GM19035 (cell line): ENCODE data around the gene TBC1D22A.
"Not testable (repeated sequence)": the region's sequence is repeated elsewhere in the genome, so short reads cannot be mapped to it uniquely, and the experiment has no call there.

ENCODE experiments used
- ATAC-seq: cut with Tn5 transposase; IDR thresholded peaks from one replicate; pipeline ENCODE4 v1.9.1; 2021; ENCODE audit not compliant: unreplicated experiment

The TBC1D22A gene

GRCh38 chr22:47039356-47039755 is 276.9 kb downstream of the TBC1D22A start:
- ATAC-seq: no peak

DNA sequence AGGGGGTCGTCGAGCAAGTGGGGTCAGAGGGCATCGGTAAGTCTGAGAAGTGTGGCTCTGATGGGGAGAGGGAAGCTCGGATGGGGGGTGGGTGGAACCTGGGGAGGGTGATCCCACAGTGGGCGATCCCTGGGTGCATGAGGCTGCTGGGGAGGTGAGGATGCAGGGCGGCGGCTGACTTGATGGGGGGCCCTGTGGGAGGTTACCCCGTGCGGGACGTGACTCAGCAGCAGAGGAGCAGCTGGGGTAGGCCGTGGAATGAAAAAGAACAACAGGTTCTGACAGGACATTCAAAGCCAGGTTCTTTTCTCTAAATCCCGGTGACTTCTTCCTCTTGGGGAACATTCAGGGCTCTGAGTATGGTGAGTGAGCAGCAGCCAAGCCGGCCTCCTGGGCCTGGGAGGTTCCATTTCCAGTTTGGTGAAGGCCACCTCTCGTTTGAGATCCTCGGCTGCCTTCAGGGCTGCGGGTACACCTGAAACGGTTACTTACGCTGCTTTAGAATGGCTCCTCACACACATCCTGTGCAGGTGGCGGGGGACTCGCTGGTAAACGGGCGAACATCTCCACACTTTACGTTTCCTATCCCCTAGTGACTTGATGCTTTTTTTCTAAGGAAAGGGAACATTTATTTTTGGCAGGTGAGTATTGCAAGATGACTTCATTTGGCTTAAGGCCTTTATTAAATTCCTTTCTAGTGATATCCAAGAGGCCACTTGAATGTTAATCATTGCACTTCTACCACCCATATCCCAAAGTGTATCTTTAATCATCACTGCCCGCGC is 278.2 kb downstream of the TBC1D22A start:
- ATAC-seq: no peak

- ATAC-seq: no peak
These were observed 279.0 kb downstream of the TBC1D22A start for GRCh38 chr22:47041271-47042115.

GRCh38 chr22:47042116-47042825 is 279.8 kb downstream of the TBC1D22A start:
- no peak for ATAC-seq

DNA sequence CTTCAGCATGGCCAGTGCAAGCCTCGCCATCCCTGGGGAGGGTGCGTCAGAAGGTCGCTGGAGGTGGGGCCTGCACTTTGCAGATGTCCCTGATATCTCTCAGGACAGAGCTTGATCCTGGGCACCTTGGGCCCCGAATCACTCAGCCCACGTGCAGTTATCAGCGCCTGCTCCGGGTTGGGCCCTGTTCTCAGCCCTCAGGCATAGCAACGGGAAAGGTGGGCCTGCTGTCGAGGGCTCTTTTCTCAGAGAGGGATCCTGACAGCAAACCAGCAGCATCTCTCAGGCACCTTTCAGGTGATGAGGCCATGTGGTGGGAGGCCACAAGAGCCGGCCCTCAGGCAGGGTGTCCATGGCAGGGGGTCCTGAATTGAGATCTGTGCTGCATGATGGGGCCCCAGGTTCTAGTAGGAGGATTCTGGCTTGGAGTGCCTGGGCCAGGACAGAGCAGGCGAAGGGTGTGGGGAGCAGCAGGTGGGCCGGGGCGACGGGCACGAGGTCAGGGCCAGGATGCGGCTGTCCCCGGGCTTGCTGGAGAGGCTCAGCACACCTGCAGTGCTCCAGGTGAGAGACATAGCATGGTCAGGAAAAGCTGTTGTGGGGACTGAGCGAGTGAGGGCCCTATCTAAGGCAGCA is 280.5 kb downstream of the TBC1D22A start:
- ATAC-seq: no peak

DNA sequence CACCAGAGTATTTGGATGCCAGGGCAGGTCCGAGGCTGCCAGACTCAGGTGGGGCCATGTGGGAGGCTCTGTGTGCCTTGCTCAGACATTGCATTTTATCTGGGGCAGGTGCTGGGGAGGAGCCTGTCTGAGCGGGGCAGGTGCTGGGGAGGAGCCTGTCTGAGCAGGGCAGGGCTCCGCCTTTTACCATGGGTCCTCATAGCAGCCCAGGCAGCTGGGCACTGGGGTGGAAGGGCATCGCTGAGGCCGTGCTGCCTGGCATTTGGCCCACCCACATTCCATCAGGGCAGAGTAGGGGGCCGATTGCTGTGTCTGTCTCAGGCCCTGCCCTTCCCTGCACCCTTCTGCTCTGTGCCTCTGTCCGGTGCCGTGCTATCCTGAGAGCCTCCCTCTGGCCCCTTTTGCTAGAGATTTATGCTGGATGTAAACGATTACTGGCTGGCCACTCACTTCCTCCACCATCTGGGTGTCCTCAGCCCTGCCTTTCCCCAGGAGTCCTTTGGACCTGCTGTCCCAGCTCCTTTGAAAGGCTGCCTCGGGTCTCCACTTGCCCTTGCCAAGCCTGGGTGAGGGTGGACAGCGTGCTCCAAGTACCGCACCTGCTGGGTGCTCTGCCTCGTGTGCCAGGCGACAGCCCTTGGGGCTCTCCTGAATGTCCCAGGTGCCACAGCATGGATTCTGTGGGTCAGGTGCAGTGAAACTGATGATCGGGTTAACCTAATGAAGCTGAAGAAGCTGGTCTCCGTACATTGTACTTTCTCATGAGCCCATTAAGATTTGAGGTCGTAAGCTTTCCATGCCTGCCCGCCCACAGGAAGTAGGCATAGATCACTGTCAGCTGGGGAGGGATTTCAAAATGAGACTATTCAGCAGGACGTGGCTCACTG is 281.6 kb downstream of the TBC1D22A start:
- no peak for ATAC-seq

GRCh38 chr22:47044722-47045535 is 282.5 kb downstream of the TBC1D22A start:
- no peak for ATAC-seq

DNA sequence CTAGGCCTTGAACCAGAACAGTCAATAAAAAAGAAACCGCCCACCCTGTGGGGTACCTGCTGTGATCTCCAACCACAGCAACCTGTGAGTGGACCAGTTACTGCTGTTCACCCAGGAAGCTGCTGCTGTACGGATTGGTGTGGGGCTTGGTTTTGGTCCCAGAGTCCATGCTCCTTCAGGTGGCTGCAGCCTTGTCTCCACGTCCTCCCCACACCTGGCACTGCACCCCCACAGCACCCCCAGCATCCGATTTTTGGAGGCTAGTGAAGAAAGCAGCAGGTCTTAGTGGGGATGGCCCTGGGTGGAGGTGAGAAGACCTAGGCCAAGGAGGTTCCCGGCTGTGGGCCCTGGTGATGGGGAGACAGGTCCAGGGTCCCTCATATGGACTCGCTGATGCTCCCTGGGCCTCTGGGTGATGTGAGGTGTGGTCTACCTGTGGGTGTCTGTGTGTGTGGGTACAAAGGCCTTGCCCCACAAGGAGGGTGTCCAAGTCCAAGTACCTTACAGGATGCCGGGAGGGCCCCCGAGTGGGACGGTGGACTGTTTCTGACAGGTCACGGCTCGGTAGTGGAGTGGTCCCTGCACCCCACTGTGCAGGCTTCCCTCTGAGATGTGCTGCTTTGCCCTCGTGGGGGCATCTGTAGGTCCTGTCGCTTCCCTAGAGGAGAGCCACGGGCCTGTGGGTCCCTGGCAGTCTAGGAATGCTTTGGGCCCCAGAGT is 283.4 kb downstream of the TBC1D22A start:
- no peak for ATAC-seq

- ATAC-seq: no peak
These were observed 284.1 kb downstream of the TBC1D22A start for GRCh38 chr22:47046411-47047065.

- ATAC-seq: no peak
These were observed 285.1 kb downstream of the TBC1D22A start for GRCh38 chr22:47047321-47048122.

GRCh38 chr22:47048123-47049077 is 285.9 kb downstream of the TBC1D22A start:
- ATAC-seq: no peak

DNA sequence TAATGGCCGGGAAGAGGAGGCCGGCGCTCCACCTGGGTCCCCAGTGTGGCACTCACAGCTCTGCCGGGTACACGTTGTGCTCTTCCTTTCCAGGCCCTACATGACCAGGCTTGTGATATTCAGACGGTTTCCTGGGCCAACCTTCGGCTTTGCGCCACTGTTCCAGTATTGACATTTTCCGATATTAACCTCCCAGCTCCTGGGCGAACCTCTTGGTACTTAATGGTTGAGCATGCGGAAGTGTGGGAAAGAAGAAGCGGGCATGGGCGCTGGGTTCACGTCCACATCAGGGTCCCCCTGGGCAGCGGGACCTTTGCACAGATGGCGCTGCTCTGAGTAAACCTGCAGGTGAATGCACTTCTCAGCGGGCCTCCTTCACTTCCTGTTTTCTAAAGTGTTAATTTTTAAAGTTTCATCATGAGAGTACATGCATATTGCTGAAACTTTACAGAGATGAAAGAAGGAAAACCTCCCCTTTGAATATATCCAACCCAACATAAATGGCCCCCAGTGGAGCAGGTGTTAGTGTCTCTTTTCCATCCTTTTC is 286.7 kb downstream of the TBC1D22A start:
- ATAC-seq: no peak

DNA sequence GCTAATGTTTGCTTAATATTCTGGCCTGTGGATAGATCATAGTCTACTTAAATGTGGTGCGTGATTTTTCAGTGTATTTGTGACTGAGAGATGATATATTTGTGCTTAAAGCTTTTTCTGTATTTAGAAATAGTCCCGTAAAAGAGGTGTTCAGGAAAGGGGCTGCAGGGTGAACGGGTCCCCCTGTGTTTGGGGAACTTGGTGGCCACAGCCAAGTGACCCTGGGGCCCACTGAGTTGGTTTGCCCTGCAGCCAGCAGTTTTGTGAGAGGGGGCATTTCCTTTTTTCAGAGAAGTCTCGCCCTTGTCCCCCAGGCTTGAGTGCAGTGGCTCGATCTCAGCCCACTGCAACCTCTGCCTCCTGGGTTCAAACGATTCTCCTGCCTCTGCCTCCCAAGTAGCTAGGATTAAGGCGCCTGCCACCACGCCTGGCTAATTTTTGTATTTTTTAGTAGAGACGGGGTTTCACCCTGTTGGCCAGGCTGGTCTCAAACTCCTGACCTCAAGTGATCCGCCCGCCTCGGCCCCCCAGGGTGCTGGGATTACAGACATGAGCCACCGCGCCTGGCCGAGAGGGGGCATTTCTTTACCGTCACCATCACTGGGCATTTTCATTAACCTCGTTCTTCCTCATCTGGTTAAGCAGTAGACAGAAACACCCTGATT is 287.4 kb downstream of the TBC1D22A start:
- not testable (repeated sequence) for ATAC-seq

GRCh38 chr22:47050401-47051051 is 288.1 kb downstream of the TBC1D22A start:
- ATAC-seq: no peak
